ENCODE data around the gene DUSP16.

DNA sequence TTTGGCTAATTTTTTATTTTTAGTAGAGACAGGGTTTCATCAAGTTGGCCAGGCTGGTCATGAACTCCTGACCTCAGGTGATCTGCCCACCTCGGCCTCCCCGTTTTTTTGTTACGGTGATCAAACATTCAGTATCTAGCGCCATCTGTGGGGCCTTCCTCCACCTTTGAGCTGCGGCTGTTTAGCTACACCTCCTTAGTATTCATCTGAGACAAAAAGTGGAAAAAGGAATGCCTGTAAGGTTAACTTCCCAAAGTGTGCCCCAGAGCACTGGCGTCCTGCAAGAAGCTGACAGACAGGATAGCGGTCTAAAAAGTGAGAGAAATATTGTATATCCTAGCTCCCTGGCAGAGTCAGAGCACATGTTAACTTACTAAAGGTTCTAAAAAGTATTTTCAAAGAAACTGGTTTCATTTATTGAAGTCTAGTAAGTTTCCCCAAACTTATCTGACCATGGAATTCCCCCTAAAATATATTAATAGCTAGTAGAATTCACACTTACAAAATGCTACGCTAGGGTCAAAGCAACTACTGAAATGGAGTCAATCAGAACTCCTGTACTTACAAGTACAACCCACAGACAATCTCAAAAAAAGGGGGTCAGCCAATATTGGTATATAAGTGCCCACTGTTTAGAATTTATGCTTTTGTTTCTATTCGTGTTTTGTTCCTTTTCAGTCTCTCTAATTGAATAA lies 59.1 kb downstream of the DUSP16 start:
- TF ChIP-seq CBX8 (IDR thresholded peaks at IDR 0.05) (no peak), POLR2A (IDR thresholded peaks at IDR 0.05; ENCODE audit: low read length) (no peak), CHD4 (IDR thresholded peaks at IDR 0.05; ENCODE audit: borderline replicate concordance) (no peak), CHD2 (IDR thresholded peaks at IDR 0.05; ENCODE audit: low read length, partially characterized antibody) (no peak), ZFP36 (IDR thresholded peaks at IDR 0.05; ENCODE audit: borderline replicate concordance, partially characterized antibody) (no peak), NR3C1 (IDR thresholded peaks at IDR 0.05) (no peak), EP300 (IDR thresholded peaks at IDR 0.05) (no peak), HOXA7 (CRISPR knock-in tag; IDR thresholded peaks at IDR 0.05) (no peak), SMC3 (IDR thresholded peaks at IDR 0.05) (no peak), MAZ (IDR thresholded peaks at IDR 0.05; ENCODE audit: borderline replicate concordance, low read depth, low read length) (no peak)
- TF ChIP-seq, protein P1, sequence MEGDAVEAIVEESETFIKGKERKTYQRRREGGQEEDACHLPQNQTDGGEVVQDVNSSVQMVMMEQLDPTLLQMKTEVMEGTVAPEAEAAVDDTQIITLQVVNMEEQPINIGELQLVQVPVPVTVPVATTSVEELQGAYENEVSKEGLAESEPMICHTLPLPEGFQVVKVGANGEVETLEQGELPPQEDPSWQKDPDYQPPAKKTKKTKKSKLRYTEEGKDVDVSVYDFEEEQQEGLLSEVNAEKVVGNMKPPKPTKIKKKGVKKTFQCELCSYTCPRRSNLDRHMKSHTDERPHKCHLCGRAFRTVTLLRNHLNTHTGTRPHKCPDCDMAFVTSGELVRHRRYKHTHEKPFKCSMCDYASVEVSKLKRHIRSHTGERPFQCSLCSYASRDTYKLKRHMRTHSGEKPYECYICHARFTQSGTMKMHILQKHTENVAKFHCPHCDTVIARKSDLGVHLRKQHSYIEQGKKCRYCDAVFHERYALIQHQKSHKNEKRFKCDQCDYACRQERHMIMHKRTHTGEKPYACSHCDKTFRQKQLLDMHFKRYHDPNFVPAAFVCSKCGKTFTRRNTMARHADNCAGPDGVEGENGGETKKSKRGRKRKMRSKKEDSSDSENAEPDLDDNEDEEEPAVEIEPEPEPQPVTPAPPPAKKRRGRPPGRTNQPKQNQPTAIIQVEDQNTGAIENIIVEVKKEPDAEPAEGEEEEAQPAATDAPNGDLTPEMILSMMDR (IDR thresholded peaks at IDR 0.05), result no peak
- TF ChIP-seq, protein P2, sequence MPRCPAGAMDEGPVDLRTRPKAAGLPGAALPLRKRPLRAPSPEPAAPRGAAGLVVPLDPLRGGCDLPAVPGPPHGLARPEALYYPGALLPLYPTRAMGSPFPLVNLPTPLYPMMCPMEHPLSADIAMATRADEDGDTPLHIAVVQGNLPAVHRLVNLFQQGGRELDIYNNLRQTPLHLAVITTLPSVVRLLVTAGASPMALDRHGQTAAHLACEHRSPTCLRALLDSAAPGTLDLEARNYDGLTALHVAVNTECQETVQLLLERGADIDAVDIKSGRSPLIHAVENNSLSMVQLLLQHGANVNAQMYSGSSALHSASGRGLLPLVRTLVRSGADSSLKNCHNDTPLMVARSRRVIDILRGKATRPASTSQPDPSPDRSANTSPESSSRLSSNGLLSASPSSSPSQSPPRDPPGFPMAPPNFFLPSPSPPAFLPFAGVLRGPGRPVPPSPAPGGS (IDR thresholded peaks at IDR 0.05), result no peak

All from A549 (cell line).